ENCODE measurements around the gene ZNFX1. TPM values are rescaled to one million over a fixed set of nuclear protein-coding genes. Genes with fewer than 3 reads are reported as not detected.

ZNFX1 gene
- total and polyA plus RNA-seq, 9 of the 15 experiments (the other 6 are each of a cell fraction or from before 2014, with no cell fraction given) = 3.8 to 13.8 (median 10.3) TPM

DNA sequence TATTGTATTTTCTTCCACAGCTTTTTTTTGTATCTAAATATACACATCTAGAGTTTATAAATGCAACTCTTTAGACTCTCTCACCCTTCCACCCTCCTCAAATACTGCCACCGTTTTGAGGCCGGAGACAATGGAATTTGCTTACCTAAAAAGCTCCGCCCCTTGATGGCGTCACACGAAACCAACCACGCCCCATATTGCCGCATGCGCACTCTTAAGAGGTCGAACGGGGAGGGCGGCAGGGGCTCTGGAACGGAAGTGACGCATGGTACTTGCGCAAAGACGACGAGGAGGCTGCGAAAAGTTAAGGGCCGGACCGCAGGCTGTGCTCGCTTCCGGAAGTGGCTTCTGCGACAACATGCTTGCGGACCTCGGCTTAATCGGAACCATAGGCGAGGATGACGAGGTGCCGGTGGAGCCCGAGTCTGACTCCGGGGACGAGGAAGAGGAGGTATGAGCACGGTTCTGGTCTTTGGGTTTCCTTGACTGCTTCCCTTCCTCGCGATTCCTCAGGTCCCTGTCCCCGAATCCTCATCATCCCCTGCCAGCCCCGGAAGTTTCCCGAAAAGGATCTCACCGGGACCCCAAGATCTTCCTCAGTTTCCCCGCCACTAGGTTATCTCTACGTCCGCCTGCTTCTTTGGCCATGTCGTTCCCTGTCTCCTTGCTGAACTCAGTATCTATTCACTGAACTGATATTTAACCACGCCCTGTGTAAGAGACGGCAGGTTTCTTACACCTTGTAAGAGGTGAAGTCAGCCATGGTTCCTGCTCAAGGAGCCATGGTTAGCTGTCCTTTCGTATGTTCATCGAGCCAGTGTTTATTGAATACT, 58.5 kb downstream of the ZNFX1 start, which contains the start of gene DDX27 (continued):
- TF ChIP-seq, protein P1, sequence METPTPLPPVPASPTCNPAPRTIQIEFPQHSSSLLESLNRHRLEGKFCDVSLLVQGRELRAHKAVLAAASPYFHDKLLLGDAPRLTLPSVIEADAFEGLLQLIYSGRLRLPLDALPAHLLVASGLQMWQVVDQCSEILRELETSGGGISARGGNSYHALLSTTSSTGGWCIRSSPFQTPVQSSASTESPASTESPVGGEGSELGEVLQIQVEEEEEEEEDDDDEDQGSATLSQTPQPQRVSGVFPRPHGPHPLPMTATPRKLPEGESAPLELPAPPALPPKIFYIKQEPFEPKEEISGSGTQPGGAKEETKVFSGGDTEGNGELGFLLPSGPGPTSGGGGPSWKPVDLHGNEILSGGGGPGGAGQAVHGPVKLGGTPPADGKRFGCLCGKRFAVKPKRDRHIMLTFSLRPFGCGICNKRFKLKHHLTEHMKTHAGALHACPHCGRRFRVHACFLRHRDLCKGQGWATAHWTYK (CRISPR knock-in tag; IDR thresholded peaks at IDR 0.05) = no peak
- TF ChIP-seq, protein P2, sequence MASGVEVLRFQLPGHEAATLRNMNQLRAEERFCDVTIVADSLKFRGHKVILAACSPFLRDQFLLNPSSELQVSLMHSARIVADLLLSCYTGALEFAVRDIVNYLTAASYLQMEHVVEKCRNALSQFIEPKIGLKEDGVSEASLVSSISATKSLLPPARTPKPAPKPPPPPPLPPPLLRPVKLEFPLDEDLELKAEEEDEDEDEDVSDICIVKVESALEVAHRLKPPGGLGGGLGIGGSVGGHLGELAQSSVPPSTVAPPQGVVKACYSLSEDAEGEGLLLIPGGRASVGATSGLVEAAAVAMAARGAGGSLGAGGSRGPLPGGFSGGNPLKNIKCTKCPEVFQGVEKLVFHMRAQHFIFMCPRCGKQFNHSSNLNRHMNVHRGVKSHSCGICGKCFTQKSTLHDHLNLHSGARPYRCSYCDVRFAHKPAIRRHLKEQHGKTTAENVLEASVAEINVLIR (CRISPR knock-in tag; IDR thresholded peaks at IDR 0.05) = peak; percentile 85
- TF ChIP-seq ETV1 (tag; conservative IDR thresholded peaks at IDR 0.05; ENCODE audit: low read depth) = peak; percentile 95
- no peak for TF ChIP-seq ZNF583 (CRISPR knock-in tag; IDR thresholded peaks at IDR 0.05)
- no peak for TF ChIP-seq TAF15 (IDR thresholded peaks at IDR 0.05; ENCODE audit: low read depth, low read length)
- TF ChIP-seq ZNF354B (CRISPR knock-in tag; IDR thresholded peaks at IDR 0.05) = no peak
- no peak for TF ChIP-seq NR1H2 (CRISPR knock-in tag; IDR thresholded peaks at IDR 0.05)
- no peak for TF ChIP-seq MCM2 (IDR thresholded peaks at IDR 0.05; ENCODE audit: low read depth)
- TF ChIP-seq ZKSCAN8 (CRISPR knock-in tag; IDR thresholded peaks at IDR 0.05) = no peak
- TF ChIP-seq TCF7 (IDR thresholded peaks at IDR 0.05; ENCODE audit: borderline replicate concordance) = no peak
- TF ChIP-seq RBFOX2 (IDR thresholded peaks at IDR 0.05; ENCODE audit: low read depth, low read length) = peak; percentile 88
- no peak for TF ChIP-seq ZNF75A (CRISPR knock-in tag; IDR thresholded peaks at IDR 0.05)
- peak; percentile 80 for TF ChIP-seq KDM5B (IDR thresholded peaks at IDR 0.05; ENCODE audit: insufficient replicate concordance, low read depth, low read length)
- TF ChIP-seq MEF2D (tag; conservative IDR thresholded peaks at IDR 0.05; ENCODE audit: low read depth) = no peak
- TF ChIP-seq BACH1 (tag; IDR thresholded peaks at IDR 0.05) = no peak
- no peak for TF ChIP-seq GATA2 (CRISPR knock-in tag; IDR thresholded peaks at IDR 0.05)
- no peak for TF ChIP-seq MTF1 (CRISPR knock-in tag; IDR thresholded peaks at IDR 0.05; ENCODE audit: borderline replicate concordance)
- no peak for TF ChIP-seq ZNF507 (tag; conservative IDR thresholded peaks at IDR 0.05)
- TF ChIP-seq, protein P3, sequence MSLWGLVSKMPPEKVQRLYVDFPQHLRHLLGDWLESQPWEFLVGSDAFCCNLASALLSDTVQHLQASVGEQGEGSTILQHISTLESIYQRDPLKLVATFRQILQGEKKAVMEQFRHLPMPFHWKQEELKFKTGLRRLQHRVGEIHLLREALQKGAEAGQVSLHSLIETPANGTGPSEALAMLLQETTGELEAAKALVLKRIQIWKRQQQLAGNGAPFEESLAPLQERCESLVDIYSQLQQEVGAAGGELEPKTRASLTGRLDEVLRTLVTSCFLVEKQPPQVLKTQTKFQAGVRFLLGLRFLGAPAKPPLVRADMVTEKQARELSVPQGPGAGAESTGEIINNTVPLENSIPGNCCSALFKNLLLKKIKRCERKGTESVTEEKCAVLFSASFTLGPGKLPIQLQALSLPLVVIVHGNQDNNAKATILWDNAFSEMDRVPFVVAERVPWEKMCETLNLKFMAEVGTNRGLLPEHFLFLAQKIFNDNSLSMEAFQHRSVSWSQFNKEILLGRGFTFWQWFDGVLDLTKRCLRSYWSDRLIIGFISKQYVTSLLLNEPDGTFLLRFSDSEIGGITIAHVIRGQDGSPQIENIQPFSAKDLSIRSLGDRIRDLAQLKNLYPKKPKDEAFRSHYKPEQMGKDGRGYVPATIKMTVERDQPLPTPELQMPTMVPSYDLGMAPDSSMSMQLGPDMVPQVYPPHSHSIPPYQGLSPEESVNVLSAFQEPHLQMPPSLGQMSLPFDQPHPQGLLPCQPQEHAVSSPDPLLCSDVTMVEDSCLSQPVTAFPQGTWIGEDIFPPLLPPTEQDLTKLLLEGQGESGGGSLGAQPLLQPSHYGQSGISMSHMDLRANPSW (CRISPR knock-in tag; IDR thresholded peaks at IDR 0.05) = no peak; the same call in 1 of the 2 replicates
- TF ChIP-seq ZBED1 (IDR thresholded peaks at IDR 0.05) = 0 out of 2 replicates have a peak, but pooled peaks have one; percentile 31
- TF ChIP-seq, protein P4, sequence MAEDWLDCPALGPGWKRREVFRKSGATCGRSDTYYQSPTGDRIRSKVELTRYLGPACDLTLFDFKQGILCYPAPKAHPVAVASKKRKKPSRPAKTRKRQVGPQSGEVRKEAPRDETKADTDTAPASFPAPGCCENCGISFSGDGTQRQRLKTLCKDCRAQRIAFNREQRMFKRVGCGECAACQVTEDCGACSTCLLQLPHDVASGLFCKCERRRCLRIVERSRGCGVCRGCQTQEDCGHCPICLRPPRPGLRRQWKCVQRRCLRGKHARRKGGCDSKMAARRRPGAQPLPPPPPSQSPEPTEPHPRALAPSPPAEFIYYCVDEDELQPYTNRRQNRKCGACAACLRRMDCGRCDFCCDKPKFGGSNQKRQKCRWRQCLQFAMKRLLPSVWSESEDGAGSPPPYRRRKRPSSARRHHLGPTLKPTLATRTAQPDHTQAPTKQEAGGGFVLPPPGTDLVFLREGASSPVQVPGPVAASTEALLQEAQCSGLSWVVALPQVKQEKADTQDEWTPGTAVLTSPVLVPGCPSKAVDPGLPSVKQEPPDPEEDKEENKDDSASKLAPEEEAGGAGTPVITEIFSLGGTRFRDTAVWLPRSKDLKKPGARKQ (CRISPR knock-in tag; IDR thresholded peaks at IDR 0.05) = no peak
- TF ChIP-seq, protein P5, sequence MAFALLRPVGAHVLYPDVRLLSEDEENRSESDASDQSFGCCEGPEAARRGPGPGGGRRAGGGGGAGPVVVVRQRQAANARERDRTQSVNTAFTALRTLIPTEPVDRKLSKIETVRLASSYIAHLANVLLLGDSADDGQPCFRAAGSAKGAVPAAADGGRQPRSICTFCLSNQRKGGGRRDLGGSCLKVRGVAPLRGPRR (CRISPR knock-in tag; IDR thresholded peaks at IDR 0.05) = no peak
